ENCODE measurements around the gene C1QTNF2.
"Not testable (repeated sequence)": the region's sequence is repeated elsewhere in the genome, so short reads cannot be mapped to it uniquely, and the experiment has no call there.

Gene C1QTNF2

DNA sequence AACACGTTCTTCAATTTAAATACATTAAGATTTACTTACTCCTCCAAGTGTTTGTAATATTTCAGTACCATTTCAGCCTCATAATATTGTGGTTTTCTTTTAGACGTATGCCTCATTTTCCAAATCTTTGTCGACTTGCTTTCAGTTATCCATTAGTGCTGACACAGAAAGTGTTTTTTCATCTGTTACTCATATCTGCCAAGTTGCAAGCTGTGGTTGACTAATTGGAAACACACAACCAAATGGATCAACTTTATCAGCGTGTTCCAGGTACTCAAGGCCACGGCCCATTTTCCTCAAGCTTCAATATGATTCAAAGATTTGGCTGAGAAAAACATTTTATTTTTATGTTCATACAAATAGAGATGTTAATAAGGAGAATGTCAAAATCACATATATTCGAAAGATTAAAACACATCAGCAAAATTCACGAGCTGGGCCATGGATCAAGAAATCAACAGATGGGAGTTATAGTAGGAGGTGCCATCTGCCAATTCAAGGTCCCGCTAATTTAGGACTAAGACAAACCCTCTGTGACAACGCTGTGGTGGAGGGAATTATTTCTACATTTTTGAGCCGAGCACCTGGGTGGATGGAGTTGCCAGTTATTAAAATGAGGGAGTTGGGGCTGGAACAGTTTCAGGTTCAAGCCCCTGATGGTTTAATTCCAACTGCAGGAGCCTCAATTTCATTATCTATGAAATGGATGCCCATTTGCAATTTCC is 30.9 kb downstream of the C1QTNF2 start:
- DNase-seq: peak; percentile 61

DNA sequence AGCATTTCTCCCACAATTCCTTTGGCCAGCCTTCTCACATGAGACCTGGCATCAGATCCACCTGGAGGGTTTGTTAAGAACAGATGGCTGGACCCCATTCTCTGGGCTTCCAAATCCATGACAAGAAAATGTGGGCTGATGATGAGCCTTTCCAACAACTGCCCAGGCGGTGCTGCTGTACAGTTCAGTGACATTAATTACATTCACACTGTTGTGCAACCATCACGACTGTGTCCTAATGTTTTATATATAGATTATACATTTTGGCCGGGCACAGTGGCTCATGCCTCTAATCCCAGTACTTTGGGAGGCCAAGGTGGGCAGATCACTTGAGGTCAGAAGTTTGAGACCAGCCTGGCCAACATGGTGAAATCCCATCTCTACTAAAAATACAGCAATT is 35.7 kb downstream of the C1QTNF2 start:
- DNase-seq: not testable (repeated sequence)

DNA sequence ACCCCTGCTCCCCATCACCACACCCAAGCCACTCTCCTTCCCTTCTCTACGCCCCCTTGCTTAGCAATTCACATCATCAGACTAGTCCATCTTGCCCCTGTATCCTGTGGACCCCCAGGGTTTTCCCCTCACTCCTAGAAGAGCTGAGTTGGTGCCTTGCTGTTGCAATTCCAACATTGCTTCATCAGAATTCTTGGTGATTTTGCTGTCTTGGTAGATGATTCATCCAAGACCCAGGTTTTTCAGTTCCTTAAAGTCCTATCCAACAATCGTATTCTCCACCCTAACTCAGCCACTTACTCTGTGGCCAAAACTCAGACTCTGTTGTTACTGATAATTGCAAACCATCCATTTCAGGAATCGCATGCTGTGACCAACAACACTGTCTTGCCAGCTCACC is 36.7 kb downstream of the C1QTNF2 start:
- DNase-seq: no peak

DNA sequence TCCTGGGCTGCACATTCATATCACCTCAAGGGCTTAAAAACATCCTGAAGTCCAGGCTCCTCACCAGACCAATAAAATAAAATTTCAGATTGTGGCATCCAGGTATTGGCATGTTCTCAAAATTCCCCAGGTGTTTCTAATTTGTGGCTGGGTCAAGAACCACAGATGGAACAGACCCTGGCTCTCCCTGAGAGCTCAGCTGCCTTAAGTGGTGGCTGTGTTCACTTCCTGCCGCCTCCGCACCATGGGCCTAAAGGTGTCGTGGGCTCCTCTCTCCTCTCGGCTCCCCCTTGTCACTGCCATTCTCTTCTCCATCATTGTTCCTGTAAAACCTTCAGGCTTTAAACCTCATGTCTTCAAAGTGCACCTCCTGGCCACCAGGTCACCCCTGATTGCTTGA is 40.2 kb downstream of the C1QTNF2 start:
- DNase-seq: no peak

DNA sequence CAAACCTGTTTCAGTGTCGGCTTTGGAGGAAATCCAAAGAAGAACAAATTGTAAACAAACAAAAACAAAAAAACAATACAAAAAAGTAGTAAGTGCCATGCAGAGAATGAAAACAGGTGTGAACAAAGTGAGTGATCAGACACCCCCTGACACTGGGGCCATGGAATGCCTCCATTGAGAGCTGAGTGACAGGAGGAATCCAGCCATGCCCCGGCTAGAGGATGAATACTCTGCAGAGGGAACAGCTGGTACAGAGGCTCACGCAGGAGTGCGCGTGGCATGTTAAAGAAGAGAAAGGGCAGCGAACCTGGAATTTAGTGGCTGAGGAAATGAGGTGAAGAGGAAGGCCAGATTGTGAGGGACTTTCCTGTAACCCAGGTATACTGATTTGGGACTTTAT is 42.6 kb downstream of the C1QTNF2 start:
- DNase-seq: no peak

DNA sequence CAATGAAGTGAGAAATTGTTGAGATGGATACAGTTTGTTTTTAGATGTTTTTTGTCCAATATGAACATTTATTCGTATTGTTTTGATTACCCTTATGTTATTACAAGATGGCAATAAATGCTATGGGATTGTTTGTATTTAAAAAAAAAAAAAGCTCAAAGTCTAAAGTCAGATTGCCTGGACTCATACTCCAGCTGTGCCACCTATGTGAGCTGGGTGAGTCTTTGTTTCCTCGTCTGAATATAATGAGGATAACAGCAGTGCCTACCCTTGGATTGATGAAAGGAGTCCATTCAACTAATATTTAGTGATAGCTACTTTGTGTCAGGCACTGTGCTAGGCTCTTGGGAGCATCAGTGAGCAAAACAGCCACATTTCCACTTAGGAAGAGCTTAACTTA is 43.4 kb downstream of the C1QTNF2 start:
- no peak for DNase-seq

DNA sequence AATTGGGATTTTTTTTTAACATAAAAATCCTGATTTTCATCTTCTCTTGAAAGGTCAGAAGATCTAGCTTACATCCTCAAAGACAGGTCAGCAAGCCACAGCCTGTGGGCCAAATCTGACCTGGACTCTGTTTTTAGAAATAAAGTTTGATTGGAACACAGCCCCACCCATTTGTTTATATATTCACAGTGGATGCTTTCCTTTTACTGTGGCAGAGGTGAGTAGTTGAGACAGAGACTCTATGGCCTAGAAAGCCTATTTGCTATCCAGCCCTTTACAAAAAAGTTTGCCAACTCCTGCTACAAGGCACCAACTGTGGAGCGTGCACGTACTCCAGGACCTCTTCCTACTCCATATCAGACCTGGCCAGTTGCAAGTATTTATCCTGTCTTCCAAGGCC is 44.7 kb downstream of the C1QTNF2 start:
- DNase-seq: no peak

DNA sequence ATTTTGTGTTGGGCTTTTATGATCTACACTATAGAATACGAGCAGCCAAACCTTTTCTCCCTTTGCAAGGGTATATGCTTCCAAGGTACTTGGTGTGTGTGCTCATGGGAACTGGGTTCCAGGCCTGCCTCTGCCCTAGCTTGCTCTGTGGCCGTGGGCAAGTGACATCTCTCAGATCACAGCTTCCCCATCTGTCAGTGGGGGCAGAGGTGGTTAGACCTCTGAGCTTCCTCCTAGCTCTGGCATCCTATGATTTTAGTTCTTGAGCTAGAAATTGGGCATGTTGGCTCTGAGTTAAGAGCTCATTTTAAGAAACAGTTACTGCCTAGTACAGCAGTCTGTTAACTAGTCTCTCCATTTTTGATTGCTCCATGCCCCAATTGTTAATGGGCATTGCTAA is 45.5 kb downstream of the C1QTNF2 start:
- DNase-seq: peak; percentile 64

DNA sequence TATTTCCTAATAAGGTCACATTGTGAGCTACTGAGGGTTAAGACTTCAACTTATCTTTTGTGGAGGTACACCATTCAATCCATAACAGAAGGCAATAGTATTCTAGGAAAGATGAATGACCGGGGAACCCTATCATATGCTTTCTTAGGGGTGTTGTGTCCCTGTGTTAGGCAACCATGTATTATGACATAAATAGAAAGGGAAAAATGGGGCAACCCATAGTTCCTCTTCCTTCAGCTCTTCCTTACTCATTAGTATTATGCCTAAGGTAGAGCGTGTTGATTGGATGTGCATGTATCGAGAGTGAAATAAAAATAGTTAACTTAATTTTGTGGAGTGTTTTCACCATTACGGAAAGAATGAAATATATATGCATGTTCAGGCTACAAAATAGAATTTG is 52.0 kb downstream of the C1QTNF2 start:
- DNase-seq: no peak

DNA sequence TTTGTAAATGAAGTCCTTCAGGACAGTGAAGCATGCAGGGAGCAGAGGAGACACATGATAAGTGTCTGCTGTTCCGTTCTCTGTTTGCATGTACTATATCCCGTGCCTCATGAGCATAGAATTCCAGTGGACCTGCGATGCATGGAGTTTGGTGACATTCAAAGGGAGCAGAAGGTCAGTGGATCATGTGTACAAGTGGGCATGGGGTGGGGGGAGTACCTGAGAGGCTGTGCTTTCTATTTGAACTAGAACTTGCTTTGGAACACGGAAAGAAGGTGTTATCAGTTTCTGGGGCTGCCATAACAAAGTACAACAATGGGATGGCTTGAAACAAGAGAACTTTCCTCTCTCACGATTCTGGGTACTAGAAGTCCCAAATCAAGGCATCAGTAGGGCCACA is 53.0 kb downstream of the C1QTNF2 start:
- DNase-seq: no peak

DNA sequence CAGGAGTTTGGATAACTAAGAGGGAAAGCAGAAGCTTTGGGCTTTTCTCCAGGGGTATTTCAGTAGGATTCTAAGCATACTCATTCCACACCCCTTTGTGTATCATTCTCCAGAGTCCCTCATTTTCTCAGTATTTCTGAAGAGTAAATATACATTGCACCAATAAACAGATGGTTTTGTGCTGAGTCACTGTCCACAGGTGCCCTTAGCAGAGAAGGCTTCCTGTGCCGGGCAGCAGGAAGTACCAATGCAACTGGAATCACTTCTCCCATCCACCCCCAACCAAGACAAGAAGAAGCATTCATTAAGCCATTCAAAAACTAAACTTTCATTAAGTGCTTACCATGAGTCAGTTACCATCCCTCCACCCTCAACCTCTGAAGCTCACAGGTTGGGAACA is 54.5 kb downstream of the C1QTNF2 start:
- DNase-seq: peak; percentile 12

DNA sequence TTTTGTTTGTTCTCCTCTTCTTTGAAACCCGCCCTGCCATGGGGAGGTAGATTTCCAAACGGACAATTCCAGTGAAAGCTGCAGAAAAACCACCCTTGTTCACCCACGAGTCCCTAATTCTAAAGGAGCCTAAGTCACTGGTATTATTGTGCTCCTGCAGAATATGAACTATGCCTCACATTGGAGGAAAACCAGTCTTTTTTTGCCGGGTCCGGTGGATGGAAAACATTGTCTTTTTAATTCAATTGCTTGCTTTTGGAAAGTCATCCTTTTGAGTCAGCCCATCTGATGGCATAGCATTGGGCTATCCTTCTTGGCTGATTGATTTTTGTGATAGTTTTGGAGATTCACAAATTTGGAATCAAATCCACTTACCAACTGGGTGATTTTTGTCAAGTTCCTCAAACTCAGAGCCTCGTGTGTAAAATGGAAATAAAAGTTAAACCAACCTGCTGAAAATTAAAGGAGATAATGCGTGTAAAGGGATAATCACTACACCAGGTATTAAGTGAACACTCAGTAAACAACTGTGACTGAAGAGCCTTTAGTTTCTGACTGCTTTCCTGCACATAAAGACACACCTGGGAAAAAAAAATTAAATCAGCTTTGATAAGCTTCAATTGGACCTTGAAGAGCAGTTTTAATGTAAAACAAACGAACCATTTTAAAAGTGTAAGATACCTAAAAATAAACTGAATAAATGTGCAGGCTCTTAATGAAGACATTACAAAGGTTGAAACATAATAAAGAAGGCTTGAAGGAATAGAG is 57.3 kb downstream of the C1QTNF2 start:
- no peak for DNase-seq

DNA sequence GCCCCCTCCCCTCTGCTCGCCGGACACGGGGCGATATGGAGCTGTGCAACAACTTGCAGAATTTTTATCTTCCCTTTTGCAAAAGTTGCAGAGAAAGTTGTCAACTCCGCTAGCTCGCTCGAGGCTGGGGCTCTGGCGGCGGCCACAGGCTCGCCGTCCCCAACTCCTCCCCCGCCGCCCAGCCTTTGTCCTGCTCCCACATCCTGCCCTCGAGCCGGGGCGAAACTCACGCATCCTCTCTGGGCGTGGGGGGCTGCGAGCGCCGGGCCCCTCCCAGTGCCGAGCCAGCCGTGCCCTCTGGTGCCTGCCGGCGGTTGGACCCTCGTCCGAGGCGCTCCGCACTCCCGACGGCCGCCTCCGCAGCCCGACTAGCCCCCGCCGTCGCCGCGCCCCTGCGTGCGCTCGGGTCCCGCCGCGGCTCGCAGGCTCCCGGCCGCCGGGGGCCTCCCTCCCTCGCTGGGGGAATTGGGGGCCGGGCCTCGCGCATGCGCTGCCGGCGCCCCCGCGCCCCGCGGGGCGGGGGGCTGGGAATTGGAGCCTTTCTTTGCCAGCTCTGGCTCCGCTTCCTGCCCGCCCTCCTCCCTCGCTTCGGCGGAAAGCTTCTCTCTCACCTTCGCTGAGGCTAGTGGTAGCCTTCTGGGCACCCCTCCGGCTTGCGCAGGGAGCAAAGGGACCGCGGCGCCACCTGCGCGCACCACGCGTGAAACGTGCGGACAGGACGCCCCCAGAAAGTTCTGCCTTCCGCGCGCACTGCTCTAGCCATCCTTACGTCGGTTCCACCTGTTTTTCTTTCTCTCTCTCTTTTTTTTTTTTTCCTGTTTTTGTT is 58.1 kb downstream of the C1QTNF2 start, which contains the start of gene CCNJL:
Gene CCNJL (minus strand): TSS at position 431 of the 826 bp plus-strand sequence. CDS start 641 bp downstream, outside the sequence.
- DNase-seq: peak; percentile 40

DNA sequence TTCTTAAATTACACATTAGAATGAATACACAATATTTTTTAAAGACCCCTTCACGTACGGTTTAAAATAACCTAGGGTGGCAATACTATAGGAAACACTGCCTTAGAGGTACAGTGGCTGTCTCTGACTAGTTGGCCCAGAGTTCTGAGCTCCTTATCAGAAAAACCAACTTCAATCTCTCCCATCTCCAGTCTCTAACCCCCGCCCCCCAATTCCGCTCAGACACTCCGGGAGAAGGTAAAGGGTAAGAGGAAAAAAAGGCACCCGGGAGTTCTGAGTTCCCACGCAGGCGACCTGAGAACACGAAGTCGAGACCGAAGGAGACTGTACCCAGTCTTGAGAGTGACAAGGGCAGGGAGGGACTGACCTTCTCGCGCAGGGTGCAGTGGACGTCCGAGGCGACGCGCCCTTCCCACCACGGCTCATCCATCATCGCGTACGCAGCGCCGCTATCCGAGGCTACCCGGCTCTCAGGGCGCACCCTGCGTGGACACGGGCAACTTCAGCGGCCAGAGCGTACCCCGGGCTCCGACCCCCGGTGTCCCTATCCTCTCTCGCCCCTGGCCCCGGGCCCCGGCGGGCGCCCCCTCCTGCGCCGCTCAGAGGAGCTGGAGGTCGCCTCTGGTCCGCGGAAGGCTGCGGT is 58.8 kb downstream of the C1QTNF2 start:
- DNase-seq: peak; percentile 24

DNA sequence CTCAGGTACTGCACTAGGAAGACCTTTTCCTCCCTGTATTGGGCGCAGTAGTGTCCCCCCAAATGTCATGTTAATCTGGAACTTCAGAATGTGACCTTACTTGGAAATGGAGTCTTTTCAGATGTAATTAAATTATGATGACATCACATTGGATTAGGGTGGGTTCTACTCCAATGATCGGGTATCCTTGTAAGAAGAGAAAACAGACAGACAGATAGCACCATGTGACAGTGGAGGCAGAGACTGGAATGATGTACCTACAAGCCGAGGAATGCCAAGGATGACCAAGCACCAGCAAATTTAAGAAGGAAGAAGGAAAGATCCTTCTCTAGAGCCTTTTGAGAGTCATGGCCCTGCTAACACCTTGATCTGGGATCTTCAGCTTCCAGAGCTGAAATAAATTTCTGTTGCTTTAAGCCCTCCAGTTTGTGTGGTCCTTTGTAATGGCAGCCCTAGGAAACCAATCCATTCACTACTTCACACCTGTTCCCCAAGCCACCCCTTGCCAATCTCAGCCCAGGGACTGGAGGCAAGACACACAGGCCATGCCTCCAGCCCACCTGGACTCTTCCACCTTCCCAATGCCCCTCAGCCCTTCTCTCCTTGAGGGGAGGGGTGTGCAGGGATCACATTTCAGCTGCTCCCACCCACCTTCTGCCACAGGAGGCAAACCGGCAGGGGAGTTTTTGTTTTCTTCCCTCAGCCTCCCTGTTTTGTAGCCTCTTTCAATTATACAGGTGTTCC is 59.7 kb downstream of the C1QTNF2 start:
- no peak for DNase-seq

DNA sequence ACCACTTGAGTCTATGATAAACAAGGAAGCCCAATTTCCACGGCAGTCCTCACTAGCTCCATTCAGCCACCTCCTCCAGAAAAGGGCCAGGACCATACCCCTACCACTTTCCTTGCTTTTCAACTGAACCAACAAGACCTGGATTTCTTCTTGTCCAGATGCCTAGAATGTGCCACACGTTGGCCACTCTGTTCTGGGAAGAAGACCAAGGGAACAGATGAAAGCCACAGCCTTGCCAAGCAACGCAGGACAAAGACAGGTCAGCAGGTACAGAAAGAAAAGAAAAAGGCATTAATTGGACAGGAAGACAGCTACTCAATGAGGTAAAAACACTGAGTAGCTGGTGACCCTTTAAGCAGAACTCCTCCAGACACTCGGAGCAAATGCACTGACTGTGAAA is 60.3 kb downstream of the C1QTNF2 start:
- no peak for DNase-seq

DNA sequence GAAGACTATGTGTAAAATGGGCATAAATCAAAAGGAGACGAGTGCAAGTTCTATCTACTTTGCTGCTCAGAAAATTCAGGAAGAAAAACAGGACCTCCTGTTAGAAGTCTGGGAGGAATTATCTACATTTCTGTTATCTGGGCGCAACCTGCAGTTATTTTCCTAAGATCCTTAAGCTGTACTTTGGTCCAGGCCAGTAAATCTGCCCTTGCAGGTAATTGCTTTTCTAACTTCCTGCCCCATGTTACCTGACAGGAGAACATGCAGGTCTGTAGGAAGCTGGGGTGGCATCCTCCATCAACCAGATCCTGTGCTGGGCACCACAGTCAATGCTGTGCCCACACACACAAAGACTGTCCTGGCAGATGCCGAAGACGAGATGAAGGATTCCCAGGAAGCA is 63.7 kb downstream of the C1QTNF2 start:
- no peak for DNase-seq

DNA sequence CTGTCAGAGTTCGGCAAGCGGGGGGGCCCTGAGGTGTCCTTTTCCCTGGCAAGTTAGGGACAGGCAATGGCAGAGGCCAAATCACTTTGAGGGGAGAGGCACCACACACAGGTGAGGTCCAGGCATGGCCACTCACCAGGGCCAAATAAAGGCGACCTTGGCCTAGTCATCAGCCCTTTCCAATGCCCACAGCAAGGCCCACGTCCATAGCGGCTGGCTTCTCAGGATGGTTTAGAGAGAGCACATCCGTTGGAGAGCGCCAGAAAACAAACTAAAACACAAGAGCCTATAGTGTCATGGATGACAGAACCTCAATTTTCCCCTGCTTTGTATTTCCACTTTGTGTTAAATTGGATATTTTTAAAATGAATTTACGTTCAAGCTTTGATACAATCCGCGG is 65.1 kb downstream of the C1QTNF2 start:
- DNase-seq: no peak

DNA sequence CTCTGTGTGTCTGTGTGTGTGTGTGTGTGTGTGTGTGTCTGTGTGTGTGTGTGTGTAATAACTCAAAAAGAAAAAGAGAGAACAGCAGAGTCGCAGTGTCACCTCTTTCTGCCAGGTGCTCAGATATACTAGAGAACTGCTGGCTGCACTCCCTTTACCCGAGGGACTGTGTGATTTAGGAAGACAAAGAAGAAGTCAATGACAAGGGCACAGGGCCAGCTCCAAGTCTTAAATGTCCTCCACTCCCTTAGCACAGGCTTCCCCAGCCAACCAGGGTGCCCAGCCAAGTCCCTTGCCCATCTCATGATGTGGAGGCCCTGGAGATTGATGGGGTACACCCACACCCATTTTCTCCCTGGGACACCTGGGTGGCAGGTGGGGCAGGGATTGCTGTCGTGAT is 66.7 kb downstream of the C1QTNF2 start:
- DNase-seq: no peak

DNA sequence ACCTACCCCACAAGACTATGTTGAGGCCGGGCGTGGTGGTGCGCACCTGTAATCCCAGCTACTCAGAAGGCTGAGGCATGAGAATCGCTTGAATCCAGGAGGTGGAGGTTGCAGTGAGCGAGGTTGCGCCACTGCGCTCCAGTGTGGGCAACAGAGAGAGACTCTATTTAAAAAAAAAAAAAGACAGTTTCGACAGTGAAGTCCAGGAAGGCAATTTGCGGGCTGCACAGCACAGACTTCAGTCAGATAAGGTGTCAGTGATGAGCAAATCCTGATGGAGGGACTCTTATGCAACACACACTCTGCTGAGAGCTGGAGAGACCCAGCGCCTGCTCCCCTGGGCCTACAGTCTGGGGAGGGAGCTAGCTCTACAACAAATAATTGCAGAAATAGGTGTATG is 72.2 kb downstream of the C1QTNF2 start:
- DNase-seq: no peak

DNA sequence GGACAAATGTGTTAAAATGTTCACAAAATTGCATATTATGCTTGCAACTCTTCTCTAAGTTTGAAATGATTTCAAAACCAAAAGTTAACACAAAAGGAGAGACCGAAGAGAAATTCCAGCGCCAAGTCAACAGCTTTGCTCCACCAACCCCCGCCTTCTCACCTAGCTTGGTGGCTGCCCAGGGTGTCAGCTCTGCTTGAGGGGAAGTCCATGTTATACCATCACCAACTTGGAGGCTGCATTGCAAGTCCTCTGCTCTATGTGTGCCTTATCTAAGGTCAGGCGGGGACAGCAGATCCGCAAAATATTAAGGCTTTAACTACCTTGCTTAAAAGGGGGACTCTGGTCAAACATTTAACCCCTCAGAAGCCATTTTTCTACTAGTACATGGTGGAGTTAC is 72.7 kb downstream of the C1QTNF2 start:
- DNase-seq: no peak

Measured in hematopoietic multipotent progenitor cell treated with erythropoietin and hydrocortisone succinate and interleukin-3 and kit ligand, for 4 days (in vitro differentiated cells).